ENCODE results near the gene SLC2A9.

SLC2A9 gene

DNA sequence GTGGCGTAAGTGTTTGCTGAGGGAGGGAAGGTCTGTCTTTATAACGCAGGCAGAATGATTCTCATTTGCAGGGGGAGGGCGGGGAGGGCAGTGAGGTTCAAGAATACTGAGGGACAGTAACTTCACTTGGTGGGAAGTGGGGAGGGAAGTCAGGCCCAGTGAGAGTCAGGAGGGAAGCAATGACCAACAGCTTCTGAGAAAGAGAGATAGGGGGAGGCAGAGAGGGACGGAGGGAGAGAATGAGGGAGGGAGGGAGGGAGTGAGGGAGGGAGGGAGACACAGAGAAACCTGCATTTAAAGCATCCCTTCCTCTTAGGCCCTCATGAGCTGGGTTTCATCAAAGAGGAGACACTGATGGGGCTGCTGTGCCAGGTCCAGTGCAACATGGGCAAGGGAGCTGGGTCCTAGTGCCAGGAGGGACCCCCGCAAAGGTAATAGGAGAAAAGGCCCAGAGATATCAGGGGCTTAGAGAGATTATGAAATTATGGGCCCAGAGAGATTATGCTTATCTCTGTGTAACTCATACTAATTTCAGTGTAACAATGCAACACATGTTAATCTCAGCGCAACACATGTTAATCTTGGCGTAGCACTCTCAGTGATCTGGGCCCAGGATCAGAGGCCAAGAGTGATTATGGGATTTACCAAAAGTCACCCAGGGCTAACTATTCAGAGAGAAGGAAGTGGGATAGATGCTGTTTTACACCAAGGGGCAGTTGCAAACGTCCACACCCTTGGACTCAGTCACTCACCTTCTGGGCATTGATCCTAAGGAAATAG lies 127.8 kb downstream of the SLC2A9 start:
- TF ChIP-seq, protein P1, sequence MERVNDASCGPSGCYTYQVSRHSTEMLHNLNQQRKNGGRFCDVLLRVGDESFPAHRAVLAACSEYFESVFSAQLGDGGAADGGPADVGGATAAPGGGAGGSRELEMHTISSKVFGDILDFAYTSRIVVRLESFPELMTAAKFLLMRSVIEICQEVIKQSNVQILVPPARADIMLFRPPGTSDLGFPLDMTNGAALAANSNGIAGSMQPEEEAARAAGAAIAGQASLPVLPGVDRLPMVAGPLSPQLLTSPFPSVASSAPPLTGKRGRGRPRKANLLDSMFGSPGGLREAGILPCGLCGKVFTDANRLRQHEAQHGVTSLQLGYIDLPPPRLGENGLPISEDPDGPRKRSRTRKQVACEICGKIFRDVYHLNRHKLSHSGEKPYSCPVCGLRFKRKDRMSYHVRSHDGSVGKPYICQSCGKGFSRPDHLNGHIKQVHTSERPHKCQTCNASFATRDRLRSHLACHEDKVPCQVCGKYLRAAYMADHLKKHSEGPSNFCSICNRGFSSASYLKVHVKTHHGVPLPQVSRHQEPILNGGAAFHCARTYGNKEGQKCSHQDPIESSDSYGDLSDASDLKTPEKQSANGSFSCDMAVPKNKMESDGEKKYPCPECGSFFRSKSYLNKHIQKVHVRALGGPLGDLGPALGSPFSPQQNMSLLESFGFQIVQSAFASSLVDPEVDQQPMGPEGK (CRISPR knock-in tag; IDR thresholded peaks at IDR 0.05; ENCODE audit: borderline replicate concordance), result no peak
- TF ChIP-seq, protein P2, sequence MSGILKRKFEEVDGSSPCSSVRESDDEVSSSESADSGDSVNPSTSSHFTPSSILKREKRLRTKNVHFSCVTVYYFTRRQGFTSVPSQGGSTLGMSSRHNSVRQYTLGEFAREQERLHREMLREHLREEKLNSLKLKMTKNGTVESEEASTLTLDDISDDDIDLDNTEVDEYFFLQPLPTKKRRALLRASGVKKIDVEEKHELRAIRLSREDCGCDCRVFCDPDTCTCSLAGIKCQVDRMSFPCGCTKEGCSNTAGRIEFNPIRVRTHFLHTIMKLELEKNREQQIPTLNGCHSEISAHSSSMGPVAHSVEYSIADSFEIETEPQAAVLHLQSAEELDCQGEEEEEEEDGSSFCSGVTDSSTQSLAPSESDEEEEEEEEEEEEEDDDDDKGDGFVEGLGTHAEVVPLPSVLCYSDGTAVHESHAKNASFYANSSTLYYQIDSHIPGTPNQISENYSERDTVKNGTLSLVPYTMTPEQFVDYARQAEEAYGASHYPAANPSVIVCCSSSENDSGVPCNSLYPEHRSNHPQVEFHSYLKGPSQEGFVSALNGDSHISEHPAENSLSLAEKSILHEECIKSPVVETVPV (CRISPR knock-in tag; IDR thresholded peaks at IDR 0.05), result no peak
- TF ChIP-seq BACH2 (CRISPR knock-in tag; IDR thresholded peaks at IDR 0.05; ENCODE audit: borderline replicate concordance), result no peak
- no peak for TF ChIP-seq OSR1 (CRISPR knock-in tag; IDR thresholded peaks at IDR 0.05)
- no peak for TF ChIP-seq ZFP3 (CRISPR knock-in tag; IDR thresholded peaks at IDR 0.05)
- no peak for ATAC-seq

DNA sequence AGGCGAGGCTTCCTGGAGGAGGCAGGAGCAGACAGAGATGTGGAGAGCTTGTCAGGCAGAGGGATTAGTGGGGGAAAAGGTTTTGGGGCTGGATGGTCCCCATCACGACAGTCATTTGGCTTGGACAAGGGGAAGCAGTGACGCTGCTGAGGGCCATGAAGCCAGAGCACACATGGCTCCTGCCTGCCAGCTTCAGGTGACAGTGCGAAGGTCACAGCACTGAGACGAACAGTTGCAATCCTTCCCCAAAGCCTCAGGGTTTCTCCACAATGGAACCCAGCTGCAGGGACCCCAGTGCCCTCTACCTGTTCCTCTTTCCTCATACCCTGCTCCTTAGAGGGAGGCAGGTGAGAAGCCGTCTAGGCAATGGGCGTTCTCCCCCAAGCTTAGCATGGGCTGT lies 129.6 kb downstream of the SLC2A9 start:
- no peak for TF ChIP-seq GLIS3 (CRISPR knock-in tag; IDR thresholded peaks at IDR 0.05)
- TF ChIP-seq, protein P1 (CRISPR knock-in tag; IDR thresholded peaks at IDR 0.05; ENCODE audit: borderline replicate concordance), result no peak
- ATAC-seq, result no peak

DNA sequence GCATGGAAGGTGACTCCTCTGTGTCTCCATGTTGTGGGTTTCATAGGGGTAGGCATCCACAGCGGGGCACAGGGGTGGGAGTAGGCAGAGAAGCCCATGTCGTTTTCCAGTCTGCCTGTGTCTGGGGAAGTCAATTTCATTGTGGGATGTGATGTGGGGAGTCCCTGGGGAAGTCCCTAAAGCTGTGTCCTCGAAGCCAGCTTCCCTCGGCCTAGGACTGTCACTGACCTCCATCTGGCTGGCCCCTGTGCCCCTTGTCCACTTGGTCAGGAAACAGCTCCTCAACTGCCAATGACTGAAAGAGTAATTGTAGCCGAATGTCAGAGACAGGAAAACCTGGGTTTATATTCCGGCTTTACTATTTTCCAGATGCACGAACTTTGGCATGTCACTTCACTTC lies 130.2 kb downstream of the SLC2A9 start:
- TF ChIP-seq, protein P3, sequence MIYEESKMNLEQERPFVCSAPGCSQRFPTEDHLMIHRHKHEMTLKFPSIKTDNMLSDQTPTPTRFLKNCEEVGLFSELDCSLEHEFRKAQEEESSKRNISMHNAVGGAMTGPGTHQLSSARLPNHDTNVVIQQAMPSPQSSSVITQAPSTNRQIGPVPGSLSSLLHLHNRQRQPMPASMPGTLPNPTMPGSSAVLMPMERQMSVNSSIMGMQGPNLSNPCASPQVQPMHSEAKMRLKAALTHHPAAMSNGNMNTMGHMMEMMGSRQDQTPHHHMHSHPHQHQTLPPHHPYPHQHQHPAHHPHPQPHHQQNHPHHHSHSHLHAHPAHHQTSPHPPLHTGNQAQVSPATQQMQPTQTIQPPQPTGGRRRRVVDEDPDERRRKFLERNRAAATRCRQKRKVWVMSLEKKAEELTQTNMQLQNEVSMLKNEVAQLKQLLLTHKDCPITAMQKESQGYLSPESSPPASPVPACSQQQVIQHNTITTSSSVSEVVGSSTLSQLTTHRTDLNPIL (CRISPR knock-in tag; IDR thresholded peaks at IDR 0.05; ENCODE audit: low read depth), result no peak
- TF ChIP-seq ISL1 (CRISPR knock-in tag; IDR thresholded peaks at IDR 0.05) (no peak), PPARA (CRISPR knock-in tag; IDR thresholded peaks at IDR 0.05; ENCODE audit: borderline replicate concordance) (no peak), ZC3H10 (CRISPR knock-in tag; IDR thresholded peaks at IDR 0.05) (no peak), RARB (CRISPR knock-in tag; IDR thresholded peaks at IDR 0.05) (no peak), TCF4 (CRISPR knock-in tag; IDR thresholded peaks at IDR 0.05; ENCODE audit: borderline replicate concordance) (no peak), ARNTL (CRISPR knock-in tag; IDR thresholded peaks at IDR 0.05; ENCODE audit: borderline replicate concordance, low read depth) (no peak), OSR1 (CRISPR knock-in tag; IDR thresholded peaks at IDR 0.05) (no peak), BACH2 (CRISPR knock-in tag; IDR thresholded peaks at IDR 0.05; ENCODE audit: borderline replicate concordance) (no peak), GLIS3 (CRISPR knock-in tag; IDR thresholded peaks at IDR 0.05) (no peak), ZNF8 (CRISPR knock-in tag; IDR thresholded peaks at IDR 0.05) (no peak), ZFP30 (CRISPR knock-in tag; IDR thresholded peaks at IDR 0.05) (no peak), ZNF565 (CRISPR knock-in tag; conservative IDR thresholded peaks at IDR 0.05; ENCODE audit: low read depth) (no peak), CSDC2 (CRISPR knock-in tag; IDR thresholded peaks at IDR 0.05) (no peak)
- TF ChIP-seq, protein P2 (CRISPR knock-in tag; IDR thresholded peaks at IDR 0.05), result no peak
- TF ChIP-seq, protein P4, sequence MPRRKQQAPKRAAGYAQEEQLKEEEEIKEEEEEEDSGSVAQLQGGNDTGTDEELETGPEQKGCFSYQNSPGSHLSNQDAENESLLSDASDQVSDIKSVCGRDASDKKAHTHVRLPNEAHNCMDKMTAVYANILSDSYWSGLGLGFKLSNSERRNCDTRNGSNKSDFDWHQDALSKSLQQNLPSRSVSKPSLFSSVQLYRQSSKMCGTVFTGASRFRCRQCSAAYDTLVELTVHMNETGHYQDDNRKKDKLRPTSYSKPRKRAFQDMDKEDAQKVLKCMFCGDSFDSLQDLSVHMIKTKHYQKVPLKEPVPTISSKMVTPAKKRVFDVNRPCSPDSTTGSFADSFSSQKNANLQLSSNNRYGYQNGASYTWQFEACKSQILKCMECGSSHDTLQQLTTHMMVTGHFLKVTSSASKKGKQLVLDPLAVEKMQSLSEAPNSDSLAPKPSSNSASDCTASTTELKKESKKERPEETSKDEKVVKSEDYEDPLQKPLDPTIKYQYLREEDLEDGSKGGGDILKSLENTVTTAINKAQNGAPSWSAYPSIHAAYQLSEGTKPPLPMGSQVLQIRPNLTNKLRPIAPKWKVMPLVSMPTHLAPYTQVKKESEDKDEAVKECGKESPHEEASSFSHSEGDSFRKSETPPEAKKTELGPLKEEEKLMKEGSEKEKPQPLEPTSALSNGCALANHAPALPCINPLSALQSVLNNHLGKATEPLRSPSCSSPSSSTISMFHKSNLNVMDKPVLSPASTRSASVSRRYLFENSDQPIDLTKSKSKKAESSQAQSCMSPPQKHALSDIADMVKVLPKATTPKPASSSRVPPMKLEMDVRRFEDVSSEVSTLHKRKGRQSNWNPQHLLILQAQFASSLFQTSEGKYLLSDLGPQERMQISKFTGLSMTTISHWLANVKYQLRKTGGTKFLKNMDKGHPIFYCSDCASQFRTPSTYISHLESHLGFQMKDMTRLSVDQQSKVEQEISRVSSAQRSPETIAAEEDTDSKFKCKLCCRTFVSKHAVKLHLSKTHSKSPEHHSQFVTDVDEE (CRISPR knock-in tag; IDR thresholded peaks at IDR 0.05), result no peak
- TF ChIP-seq, protein P1 (CRISPR knock-in tag; IDR thresholded peaks at IDR 0.05; ENCODE audit: borderline replicate concordance), result no peak
- TF ChIP-seq, protein P5, sequence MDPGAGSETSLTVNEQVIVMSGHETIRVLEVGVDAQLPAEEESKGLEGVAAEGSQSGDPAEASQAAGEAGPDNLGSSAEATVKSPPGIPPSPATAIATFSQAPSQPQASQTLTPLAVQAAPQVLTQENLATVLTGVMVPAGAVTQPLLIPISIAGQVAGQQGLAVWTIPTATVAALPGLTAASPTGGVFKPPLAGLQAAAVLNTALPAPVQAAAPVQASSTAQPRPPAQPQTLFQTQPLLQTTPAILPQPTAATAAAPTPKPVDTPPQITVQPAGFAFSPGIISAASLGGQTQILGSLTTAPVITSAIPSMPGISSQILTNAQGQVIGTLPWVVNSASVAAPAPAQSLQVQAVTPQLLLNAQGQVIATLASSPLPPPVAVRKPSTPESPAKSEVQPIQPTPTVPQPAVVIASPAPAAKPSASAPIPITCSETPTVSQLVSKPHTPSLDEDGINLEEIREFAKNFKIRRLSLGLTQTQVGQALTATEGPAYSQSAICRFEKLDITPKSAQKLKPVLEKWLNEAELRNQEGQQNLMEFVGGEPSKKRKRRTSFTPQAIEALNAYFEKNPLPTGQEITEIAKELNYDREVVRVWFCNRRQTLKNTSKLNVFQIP (CRISPR knock-in tag; IDR thresholded peaks at IDR 0.05; ENCODE audit: borderline replicate concordance, low read depth), result no peak
- no peak for ATAC-seq
